GM21526 (cell line): ENCODE measurements around the gene SASH1.

Experiments
- ATAC-seq: cut with Tn5 transposase; IDR thresholded peaks from one replicate; pipeline ENCODE4 v1.9.1; 2021; ENCODE audit warnings: moderate library complexity; ENCODE audit not compliant: unreplicated experiment, low FRiP score

Gene SASH1

DNA sequence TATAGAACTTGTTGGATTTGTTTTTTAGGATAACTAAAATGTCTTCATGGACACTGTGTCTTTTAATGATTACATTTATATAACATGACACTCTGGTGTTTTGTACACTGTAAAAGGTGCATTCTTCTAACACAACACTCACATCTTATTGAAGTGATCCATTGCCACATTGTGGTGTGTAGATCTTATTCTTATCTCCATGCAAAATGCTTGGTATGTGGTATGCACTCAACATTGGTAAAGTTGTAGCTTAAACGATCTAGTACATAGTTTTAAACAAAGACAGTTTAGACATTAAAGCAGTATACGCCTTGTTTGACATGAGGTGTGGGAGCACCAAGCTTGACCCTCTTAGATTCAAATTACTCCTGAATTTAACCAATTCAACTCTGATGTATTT lies 84.7 kb downstream of the SASH1 start:
- ATAC-seq = no peak

DNA sequence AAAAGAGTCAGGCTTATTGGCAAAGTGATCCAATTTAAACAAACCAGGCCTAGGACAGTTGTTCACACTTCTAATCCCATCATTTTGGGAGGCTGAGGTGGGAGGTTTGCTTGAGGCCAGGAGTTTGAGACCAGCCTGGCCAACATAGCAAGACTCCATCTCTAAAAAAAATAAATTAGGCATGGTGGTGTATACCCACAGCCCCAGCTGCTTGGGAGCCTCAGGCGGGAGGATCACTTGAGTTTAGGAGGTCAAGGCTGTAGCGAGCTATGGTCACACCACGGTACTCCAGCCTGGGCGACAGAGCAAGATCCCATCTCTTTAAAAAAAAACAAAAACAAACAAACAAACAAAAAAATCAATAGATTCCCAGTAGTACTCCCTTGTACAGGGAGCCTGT lies 86.8 kb downstream of the SASH1 start:
- no peak for ATAC-seq

DNA sequence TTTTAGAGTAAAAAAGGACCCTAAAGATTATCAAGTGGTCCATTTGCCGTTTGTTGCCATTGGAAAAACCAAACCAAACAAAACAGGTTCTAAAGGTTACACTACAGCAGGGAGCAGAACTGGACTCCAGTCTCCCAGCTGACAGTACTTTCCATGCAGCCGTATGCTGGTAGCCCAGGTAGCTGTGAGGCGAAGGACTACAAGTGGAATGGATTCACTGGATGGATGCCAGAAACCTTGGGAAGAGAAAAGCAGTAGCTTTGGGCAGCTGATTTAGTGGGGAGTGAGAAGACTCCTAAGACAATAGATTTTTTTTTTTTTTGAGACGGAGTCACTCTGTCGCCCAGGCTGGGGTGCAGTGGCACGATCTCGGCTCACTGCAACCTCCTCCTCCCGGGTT lies 88.3 kb downstream of the SASH1 start:
- ATAC-seq = no peak

DNA sequence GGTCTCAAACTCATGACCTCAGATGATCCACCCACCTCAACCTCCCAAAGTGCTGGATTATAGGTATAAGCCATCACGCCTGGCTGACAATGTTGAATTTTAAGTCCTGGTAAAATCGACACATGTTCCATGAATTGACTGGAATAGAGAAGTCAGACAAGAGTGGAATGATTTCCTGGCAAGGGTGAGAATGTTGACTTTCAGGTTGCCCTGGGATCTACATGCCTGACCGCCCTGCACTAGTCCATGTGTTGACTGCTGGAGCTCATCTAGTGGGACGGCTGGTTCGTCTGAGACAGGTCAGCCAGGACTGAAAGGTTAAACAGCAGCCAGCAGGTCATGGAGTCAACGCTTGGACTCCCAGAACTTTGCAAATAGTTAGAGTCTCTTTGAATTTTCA lies 88.8 kb downstream of the SASH1 start:
- no peak for ATAC-seq

DNA sequence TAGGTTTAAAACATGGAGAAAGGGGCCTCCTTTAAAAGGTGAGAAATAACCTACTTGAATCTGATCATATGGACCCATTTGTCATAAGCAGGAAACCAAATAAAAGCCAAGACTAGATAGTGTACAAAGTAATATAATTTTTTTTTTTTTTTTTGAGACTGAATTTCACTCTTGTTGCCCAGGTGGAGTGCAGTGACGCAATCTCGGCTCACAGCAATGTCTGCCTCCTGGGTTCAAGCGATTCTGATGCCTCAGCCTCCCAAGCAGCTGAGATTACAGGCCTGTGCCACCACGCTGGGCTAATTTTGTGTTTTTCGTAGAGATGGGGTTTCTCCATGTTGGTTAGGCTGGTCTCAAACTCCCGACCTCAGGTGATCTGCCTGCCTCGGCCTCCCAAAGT lies 89.2 kb downstream of the SASH1 start:
- no peak for ATAC-seq

DNA sequence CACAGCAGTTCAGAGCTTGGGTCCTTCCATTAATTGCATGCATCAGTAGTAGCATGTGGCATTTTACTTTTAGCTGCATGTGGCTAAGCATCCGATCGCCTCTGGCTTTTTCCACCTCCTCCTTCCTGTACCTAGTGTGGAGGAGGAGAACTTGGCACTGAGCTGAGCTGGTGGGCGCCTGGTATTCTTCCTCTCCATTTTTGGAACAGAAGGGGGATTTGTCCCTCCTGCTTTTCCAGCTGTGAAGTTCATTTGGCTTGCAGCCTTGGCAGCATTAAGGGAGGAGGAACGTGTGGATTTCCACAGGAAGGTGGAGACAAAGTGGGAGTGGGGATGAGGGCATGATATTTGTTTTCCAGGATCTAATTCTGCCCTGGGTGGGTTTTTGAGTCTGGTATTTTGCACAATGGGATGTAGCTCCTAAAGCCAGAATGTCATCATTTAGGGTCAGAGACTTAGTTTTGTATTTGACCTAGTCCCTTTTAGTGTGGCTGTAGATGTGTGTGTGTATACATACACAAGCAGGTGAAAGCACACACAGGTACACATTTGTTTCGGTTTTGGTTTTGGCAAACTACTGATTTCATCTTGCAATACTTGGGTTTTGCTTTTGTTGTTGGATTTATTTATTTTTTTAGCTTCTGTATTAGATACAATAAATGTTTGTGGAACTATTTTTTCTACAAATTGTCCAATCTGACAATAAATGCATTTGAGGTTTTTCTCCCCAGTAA lies 90.0 kb downstream of the SASH1 start:
- no peak for ATAC-seq

DNA sequence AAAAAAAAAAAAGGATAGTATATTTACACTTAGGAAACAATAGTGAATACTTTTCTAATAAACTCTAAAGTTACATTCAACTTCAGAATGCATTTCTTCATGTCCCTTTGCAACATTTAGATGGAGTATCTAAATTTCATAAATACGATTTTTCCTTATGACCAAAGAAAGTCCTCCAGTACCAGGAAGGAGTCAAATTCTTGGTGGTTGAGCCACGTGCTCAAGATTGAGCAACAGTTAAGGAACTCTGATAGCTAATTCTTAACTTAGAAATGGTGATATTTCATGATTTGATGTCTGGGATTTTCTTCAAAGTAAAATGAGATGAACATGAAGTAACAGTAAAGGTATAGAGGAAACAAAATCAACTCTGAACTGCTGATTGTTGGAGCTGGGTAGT lies 92.7 kb downstream of the SASH1 start:
- no peak for ATAC-seq

DNA sequence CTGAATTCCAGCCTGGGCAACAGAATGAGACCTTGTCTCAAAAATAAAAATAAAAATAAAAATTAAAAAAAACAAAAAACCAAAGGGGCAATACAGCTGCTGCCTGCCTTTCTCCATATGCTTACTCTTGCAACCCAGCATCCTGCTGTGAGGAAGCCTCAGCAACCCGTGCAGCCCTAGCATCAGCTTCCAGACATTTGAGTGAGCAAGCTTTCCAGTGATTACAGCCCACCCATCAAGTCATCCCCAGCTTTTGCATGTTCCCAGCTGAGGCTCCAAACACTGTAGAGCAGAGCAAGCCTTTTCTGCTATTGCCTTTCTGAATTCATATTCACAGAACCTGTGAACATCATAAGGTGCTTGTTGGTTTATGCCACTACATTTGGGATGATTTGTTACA lies 93.8 kb downstream of the SASH1 start:
- no peak for ATAC-seq

DNA sequence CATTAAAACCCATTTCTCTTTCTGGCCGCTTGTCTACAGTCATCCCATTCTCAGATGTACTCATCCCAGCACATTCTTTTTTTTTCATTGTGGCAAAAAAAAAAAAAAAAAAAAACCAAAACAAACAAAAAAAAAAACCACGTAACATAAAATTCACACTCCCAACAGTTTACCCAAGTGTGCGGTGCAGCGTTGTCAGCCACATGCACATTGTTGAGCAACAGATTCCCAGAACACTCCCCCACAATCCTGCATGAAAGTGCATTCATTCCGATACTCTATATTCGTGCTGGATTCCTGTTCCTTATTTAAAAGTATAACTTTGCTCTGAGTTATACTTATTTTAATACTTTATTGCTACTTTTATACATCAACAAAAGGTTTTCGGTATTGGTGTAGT lies 96.0 kb downstream of the SASH1 start:
- ATAC-seq = no peak

DNA sequence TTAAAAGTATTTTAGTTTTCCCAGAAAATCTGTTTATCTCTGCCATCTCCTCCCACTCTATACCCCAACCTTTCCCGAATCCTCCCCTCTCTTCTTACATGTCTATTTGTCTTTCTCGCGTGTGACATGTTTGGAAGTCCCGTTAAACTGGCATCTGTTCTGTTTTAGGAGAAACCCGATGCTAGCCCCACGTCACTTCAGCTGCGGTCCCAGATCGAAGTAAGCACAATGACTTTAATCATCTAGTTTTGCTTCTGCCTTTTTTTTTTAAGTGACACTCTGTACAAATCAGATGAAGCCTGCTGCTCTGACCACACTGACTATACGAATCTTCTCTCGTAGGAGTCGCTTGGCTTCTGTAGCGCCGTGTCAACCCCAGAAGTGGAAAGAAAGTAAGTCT lies 97.4 kb downstream of the SASH1 start:
- no peak for ATAC-seq

DNA sequence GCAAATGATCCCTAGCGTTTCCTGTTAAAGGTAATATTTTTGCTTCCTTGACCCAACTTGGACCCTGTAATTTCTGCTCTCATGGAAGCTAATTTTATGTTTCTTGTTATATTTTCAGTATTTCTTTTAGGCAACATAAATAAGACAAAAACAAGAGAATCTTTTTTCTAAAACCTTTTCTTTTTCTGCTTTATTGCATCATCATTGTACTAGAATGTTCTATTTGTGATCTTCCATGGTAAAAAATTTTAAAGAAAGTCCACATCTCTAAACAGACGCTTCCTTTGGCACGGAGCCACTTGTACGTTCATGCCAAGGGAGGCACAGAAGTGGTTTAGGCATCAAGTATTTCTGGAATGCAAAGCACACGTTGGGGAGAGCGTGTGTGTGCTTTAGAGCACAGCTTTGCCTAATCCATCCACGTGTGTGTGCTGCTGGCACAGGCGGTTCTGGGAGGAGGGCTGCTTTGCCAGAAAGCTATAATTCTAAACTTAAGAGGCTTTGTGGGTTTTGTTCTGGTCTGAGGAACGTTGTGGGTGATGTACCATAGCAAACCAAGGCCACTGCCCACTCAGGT lies 98.3 kb downstream of the SASH1 start:
- no peak for ATAC-seq

DNA sequence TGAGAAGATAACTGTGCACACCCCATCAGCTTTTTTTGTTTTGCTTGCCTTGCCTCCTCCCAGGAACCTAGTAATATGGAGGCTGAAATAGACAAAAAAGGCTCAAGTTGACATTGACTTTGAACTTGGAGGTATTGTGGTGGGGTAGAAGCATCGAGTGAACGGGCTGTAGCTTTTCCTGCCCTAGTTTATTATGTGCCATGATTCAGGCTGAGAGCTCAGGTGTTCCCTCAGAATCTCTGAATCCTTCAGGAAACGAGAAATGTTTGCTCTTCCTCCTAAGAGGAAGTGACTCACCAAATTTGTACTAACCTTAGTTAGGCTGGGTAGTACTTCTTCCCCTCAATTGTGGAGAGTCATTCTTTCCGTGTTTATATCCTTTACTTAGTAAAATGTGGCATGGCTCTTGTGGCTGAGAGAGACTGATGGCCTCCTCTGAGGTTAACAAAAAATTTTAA lies 98.8 kb downstream of the SASH1 start:
- ATAC-seq = no peak

DNA sequence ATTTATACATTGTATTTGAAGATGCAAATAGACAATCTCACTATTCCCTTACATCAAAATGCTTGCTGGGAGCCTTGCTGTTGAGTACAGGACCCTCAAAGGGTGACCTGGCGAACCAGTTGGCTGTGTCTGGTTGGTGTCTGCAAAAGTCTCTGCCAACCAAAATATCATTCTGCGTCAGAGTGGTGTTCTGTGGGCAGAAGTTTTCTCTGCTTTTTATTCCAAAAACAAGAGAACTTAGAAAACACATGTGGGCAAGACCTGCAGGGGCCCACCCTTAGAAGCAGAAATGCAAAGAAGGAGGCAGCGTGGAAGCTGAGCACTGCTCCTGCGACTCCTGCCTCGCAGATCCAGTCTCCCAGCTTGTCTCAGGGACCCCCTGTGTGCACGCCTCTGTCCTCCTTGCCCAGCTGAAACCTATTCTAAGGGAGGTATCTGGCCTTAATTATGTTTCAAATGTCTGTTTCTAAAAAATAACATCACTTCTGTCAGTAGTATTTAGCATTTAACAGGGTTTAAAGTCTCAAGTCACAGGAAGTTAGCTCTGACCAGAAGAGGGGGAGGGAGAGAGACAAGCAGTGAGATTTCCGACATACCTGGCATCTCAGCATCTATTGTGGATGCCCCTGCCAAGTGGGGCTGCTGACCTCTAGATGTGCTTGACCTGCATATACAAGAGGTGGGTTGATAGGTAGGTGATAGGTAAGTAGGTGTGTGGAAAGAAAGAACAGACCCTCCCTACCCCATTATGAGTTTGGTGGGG lies 101.3 kb downstream of the SASH1 start:
- no peak for ATAC-seq

DNA sequence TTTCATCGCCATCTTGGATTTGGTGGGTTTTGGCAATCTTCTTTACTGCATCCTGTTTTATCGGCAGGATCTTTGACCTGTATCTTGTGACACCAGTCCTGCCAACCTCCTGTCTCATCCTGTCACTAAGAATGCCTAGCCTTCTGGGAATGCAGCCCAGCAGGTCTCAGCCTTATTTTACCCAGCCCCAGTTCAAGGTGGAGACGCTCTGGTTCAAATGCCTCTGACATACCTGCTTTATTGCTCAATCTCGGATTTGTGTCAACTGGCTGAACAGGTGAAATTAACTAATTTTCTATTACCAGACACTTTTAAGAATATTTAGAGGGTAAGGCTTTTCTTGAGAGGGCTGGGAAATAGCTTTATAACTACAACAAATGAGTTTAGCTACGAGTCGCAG lies 102.5 kb downstream of the SASH1 start:
- no peak for ATAC-seq

DNA sequence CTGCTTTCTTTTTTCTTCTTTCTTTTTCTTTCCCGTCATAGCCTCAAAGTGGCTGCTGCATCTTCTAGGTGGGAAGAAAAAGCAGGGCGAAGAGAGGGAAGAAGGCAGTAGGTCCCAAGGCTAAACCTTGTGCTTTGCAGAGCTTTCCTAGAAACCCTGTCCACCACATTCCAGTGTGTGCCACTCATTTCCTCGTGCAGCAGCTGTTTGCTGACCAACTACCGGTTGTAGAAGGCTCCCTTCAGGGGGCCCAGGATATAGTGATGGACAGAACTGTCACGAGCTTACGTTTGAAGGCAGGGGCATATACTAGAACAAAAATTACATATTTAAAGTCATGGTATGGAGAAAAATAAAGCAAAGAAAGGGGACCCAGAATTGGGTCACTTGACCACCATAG lies 103.0 kb downstream of the SASH1 start:
- no peak for ATAC-seq

DNA sequence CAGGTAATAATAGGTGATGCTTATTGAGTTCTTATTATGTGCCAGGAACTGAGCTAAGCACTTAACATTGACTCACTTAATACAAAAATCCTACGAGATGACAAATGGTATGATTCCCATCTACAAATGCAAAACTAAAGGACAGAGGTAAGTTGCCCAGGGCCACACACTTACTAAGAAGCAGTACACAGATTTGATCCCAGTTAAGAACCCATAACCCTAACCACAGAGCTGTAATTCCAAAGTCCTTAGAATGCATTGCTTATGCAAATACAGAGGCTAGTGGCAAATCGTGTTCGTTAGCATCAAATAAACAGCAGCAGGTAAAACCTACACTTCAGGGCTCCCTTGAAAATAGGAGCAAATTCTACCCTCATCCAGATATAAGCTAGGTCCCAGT lies 104.0 kb downstream of the SASH1 start:
- ATAC-seq = no peak

DNA sequence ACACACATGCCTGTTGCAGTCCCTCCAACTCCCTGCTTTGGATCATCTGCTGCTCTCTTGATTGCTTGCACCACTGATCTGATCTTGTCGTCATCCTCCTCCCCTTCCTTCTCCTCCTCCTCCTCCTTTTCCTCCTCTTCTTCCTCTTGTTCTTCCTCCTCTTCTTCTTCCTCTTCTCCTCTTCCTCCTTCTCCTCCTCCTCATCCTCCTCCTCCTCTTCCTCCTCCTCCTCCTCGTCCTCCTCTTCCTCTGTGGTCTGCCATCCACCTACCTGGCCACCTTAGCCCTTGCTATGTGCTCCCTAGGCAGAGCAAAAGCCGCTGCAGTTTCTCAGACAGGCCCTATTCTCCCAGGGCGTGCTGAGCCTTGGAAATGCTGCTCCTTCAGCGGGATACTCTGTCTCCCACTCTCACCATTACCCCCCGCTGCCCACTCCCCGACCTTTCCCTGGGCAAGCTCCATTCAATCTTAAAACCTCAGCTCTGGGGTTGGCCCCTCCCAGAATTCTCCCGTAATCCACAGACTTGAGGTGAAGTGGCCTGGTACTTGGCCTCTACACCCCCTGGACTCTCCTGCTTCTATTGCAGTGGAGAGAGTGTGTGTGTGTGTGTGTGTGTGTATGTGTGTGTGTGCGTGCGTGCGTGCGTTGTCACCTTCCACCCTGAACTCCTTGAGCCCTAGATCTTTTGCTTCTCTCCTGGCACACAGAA lies 105.0 kb downstream of the SASH1 start:
- no peak for ATAC-seq

DNA sequence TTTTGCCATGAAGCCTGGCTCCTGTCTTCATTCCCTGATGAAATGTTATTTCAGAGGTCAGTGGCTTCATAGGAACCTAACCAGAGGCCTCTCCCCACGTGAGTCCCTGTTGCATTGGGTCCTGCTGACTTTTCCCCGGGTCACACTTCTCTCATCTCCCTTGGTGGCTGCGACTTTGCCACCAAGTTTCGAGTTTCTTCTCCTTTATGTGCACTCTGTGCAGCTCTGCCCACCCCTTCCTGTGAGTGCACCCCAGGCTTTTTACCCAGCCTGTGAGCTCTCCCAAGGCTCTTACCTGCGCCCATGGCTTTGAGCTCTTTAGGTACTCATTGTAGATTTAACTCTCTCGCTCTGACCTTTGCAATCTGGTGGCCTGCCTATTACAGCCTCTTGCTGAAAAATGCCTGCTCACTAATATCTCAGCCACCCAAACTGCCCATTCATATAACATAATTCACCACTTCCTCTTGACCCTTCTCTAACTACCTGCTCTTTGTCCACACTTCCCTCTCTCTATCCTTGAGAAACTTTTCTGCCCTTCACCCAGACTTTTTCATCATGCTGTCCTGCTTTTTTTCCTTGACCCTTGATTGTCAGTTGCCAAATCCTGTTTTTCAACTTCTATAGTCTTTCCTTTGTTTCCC lies 105.9 kb downstream of the SASH1 start:
- ATAC-seq = no peak

DNA sequence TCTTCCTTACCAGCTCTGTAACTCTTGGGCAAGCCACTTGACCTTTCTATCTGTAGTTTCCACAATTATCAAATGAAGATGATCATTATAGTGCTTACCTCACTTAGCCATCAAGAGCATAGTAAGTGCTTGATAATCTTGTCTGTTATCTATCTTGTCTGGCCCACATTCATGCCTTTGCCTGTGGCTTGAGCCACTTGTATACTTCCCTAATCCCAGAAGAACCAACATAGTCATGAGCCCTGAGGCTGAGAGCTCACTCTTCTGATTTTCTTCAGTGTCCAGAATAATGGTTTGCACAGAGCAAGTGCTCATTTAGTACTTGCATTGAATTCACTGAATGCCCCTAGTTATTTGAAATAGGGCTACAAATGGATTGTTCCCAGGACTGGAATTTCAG lies 108.2 kb downstream of the SASH1 start:
- ATAC-seq = no peak

DNA sequence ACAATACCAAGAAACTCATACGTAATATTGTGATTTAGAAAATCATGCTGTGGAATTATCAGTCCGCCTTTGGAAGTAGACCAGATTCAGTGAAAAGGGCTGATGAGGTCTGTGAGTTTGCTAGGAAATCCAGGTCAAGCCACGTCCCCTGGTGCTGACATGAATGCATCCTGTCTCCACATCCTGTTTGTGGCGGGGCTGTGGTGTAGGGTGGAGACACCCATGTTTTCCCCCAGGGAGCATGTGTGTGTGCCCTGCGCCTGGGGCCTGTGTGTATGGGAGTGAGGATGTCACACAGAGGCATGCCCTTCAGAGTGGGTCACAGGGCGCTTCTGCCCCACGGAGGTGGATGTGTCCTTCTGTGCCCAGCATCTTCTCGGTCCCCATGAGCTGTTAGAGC lies 109.1 kb downstream of the SASH1 start:
- no peak for ATAC-seq

DNA sequence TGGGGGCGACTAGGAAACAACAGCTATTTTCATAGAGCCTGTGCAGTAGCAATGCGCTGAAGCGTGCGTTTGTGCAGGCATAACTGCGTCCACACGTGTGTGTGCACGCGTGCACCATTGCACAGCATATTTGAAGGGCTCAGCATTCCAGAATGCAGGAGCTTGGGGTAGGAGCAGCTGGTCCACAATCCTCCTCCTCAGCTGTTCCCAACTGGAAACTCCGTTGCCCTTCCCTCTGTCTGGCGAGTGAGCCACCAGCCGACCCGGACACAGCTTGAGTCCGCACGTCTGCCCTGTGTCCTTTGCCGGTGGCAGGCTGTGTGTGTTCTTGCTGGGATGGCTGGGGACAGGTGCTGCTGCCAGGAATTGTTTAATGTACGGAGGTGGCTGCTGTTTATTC lies 110.2 kb downstream of the SASH1 start:
- ATAC-seq = no peak
